Suprapubic skin (tissue), 4 donors: Measurements from ENCODE around the gene APEH. TPM values are rescaled to one million over a fixed set of nuclear protein-coding genes. Genes with fewer than 3 reads are reported as not detected.

Source experiments
- DNase-seq, 2 donors: peaks; one replicate each; pipeline ENCODE4 v3.0.0-alpha.2; 2019; ENCODE audit warnings: low spot score in 2 of 2
- H3K27ac ChIP-seq: fragments of 200-600 bp; sonication (generic); one replicate; pipeline ENCODE4 v1.5.1; 2019
- H3K27me3 ChIP-seq: fragments of 200-600 bp; sonication (generic); one replicate; pipeline ENCODE4 v1.5.1; 2019
- H3K36me3 ChIP-seq: fragments of 200-600 bp; sonication (generic); one replicate; pipeline ENCODE4 v1.5.1; 2019
- H3K4me1 ChIP-seq: fragments of 200-600 bp; sonication (generic); one replicate; pipeline ENCODE4 v1.5.1; 2019
- H3K4me3 ChIP-seq: fragments of 200-600 bp; sonication (generic); one replicate; pipeline ENCODE4 v1.5.1; 2019; ENCODE audit warnings: mild to moderate bottlenecking
- H3K9me3 ChIP-seq: fragments of 200-600 bp; sonication (generic); one replicate; pipeline ENCODE4 v1.5.1; 2019
- EP300 ChIP-seq: sonication (generic); formaldehyde crosslinking; IDR thresholded peaks from one replicate; pipeline ENCODE4 v1.6.1; 2017; ENCODE audit warnings: antibody characterized with exemption
- POLR2A ChIP-seq, 2 donors: fragments of 450-650 bp; IDR thresholded peaks; one replicate each; pipeline ENCODE4 v1.6.1; 2017; ENCODE audit warnings: antibody characterized with exemption in 2 of 2, mild to moderate bottlenecking in 2 of 2, moderate library complexity in 2 of 2
- POLR2AphosphoS5 ChIP-seq, 3 donors: sonication (generic); formaldehyde crosslinking; IDR thresholded peaks; one replicate each; pipeline ENCODE4 v1.6.1; 2017; ENCODE audit warnings: antibody characterized with exemption in 3 of 3
- WGBS: methylation state at CpG from one replicate; pipeline ENCODE4 v1.1.5; 2018; 5-methylcytosine and 5-hydroxymethylcytosine counted together
- total RNA-seq, 4 donors: library from RNA; depleted of rRNA; stranded (reverse); fragments of >200 nt; gene quantifications; one replicate each; pipeline ENCODE4 v1.1.0, GENCODE V29; 2016
- TF ChIP-seq, protein P1 (sequence below), 2 donors: fragments of 200-600 bp in 1 of 2; fragments of 450-650 bp in 1 of 2; sonication (generic) in 1 of 2; IDR thresholded peaks; one replicate each; pipeline ENCODE4 v1.5.1; 2016 to 2019; ENCODE audit warnings: antibody characterized with exemption in 2 of 2, mild to moderate bottlenecking in 1 of 2, moderate library complexity in 1 of 2

APEH gene
- 100 to 1,000 TPM in 1 of 4 donors, 10 to 100 TPM in 3; 81.8 to 103 (median 91.2) TPM for total RNA-seq

DNA sequence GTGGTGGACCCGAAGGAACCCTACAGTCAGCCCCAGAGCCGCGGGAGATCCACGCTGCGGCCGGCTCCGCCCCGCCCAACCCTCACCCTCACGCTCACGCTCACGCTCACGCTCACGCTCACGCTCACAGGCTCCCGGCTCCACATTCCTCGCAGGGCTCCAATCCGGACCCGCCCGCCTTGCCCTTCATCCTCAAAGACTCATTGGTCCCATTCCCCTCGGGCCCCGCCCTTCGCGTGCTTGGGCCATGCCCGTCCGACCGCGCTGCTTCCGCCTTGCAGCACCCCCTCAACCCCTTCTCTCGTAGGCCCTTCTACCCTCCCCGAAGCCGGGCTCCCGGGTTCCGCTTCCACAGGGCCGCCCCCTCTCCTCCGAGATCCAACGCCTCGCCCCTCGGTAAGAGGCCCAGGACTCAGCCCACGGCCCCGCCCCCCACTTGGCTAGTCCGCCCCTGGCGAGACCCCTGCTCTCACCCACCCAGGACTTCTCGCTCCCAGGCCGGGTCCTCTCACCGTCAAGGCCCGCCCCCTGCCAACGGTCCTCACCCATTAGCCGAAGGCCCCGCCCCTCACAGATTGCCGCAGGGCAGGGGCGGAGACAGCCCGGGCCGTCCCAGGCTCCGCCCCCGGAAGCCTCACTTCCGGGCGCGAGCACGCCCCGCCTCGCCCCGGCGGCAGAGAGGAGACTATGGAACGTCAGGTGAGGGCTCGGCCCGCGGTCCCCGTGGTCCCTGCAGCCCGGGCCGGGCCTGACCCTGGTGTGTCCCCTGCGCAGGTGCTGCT, at the start of gene APEH:
APEH (plus strand) TSS at position 637 of the 782 bp plus-strand sequence; CDS start at position 688, 51 bp downstream.
- 1% methylated on average over 28 of the region's 71 CpGs for WGBS

DNA sequence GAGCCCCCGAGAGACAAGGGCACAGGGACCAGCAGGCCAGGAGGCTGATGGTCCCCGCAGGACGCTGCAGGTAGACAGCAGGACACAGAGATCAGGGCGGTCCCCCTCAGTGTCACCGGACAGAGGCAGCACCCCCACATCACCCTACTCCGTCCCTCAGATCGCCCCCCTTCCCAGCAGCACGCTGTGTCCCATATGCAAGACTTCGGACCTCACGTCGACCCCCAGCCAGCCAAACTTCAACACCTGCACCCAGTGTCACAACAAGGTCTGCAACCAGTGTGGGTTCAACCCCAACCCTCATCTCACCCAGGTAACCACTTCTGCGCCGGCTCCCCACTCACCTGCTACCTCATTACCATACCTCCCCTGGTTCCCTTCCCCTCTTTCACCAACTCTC, 49.1 kb upstream of the APEH start:
- peak in 1 of 2 donors; percentile 78 for DNase-seq
- TF ChIP-seq POLR2A (IDR thresholded peaks at IDR 0.05) (no peak), EP300 (no peak), POLR2AphosphoS5 (IDR thresholded peaks at IDR 0.05) (no peak)
- TF ChIP-seq, protein P1, sequence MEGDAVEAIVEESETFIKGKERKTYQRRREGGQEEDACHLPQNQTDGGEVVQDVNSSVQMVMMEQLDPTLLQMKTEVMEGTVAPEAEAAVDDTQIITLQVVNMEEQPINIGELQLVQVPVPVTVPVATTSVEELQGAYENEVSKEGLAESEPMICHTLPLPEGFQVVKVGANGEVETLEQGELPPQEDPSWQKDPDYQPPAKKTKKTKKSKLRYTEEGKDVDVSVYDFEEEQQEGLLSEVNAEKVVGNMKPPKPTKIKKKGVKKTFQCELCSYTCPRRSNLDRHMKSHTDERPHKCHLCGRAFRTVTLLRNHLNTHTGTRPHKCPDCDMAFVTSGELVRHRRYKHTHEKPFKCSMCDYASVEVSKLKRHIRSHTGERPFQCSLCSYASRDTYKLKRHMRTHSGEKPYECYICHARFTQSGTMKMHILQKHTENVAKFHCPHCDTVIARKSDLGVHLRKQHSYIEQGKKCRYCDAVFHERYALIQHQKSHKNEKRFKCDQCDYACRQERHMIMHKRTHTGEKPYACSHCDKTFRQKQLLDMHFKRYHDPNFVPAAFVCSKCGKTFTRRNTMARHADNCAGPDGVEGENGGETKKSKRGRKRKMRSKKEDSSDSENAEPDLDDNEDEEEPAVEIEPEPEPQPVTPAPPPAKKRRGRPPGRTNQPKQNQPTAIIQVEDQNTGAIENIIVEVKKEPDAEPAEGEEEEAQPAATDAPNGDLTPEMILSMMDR (IDR thresholded peaks at IDR 0.05) = no peak
- Histone ChIP-seq H3K4me3 (no peak overlapping the region), H3K36me3 (no peaks in the 10 kb centered on the region), H3K4me1 (no peaks in the 10 kb centered on the region), H3K9me3 (no peaks in the 10 kb centered on the region), H3K27me3 (no peaks in the 10 kb centered on the region), H3K27ac (no peak overlapping the region)
- 87% methylated on average over 8 of the region's 13 CpGs for WGBS

More for the DNA sequence above, at the start of gene APEH:
- TF ChIP-seq, protein P1 (IDR thresholded peaks at IDR 0.05) = no peak
- TF ChIP-seq POLR2A (IDR thresholded peaks at IDR 0.05) (peak in 1 of 2 donors; percentile 52), POLR2AphosphoS5 (IDR thresholded peaks at IDR 0.05) (peak in 1 of 3 donors; percentile 36)
- Histone ChIP-seq H3K27me3 (no peaks in the 10 kb centered on the region), H3K27ac (peak within 1 kb of the TSS; percentile 91), H3K4me1 (peaks cover 21% of the 10 kb centered on the region), H3K4me3 (peak within 1 kb of the TSS; percentile 78), H3K36me3 (peaks cover 34% of the 10 kb centered on the region), H3K9me3 (no peaks in the 10 kb centered on the region)
- DNase-seq = peak; percentile 97

DNA sequence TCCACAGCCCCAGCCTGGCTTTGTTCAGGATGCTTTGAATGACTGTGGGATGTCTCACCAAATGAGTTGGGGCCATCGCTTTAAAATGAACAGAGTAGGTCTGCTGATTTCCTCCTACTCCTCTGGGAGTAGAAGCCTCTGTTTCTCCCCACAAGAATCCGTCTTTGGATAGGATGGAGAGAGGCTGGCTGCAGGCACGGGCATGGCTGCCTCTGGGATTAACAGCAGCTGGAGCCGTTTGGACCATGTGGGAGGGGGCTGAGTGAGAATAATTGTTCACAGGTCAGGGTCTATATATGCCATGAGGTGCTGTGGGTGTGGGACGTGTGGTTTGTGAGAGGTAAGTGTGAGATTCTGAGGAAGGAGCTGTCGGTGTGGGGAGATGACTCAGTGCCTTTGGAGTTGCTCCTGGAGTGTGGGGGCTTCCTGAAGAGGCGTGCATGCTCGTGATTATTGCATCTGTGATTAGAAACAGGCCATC, 48.0 kb upstream of the APEH start:
- 60% methylated on average over 8 of the region's 8 CpGs for WGBS
- H3K4me3 ChIP-seq = no peak overlapping the region
- no peak for DNase-seq
- H3K27me3 ChIP-seq = no peaks in the 10 kb centered on the region
- H3K36me3 ChIP-seq = no peaks in the 10 kb centered on the region
- no peak overlapping the region for H3K27ac ChIP-seq
- H3K9me3 ChIP-seq = no peaks in the 10 kb centered on the region
- no peaks in the 10 kb centered on the region for H3K4me1 ChIP-seq
- no peak for TF ChIP-seq POLR2AphosphoS5 (IDR thresholded peaks at IDR 0.05)
- no peak for TF ChIP-seq POLR2A (IDR thresholded peaks at IDR 0.05)
- TF ChIP-seq, protein P1 (IDR thresholded peaks at IDR 0.05) = no peak
- no peak for TF ChIP-seq EP300

DNA sequence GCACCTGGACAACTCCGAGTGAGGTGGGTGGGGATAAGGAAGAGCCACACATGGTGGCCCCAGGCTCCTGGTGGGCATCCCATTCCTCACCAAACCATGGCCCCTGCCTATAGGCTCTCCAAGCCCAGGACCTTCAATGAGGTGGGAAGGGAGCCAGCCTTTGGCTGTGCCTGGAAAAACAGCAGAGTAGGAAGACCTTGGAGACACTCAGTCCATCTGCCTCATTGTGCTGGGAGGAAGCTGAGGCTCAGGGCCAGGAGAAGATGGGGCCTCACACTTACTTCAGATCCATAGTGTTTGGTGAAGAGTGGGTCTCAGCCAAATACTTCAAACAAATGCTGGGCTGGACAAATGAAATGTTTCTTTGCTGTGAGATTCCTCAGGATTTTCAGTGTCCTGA, 47.4 kb upstream of the APEH start:
- H3K4me3 ChIP-seq = no peak overlapping the region
- no peak for DNase-seq
- WGBS = no CpG with 5 or more reads among the region's 1 CpG
- H3K9me3 ChIP-seq = no peaks in the 10 kb centered on the region
- TF ChIP-seq POLR2A (IDR thresholded peaks at IDR 0.05) (no peak), EP300 (no peak), POLR2AphosphoS5 (IDR thresholded peaks at IDR 0.05) (no peak)
- TF ChIP-seq, protein P1 (IDR thresholded peaks at IDR 0.05) = no peak
- no peaks in the 10 kb centered on the region for H3K27me3 ChIP-seq
- no peak overlapping the region for H3K27ac ChIP-seq
- no peaks in the 10 kb centered on the region for H3K4me1 ChIP-seq
- no peaks in the 10 kb centered on the region for H3K36me3 ChIP-seq

DNA sequence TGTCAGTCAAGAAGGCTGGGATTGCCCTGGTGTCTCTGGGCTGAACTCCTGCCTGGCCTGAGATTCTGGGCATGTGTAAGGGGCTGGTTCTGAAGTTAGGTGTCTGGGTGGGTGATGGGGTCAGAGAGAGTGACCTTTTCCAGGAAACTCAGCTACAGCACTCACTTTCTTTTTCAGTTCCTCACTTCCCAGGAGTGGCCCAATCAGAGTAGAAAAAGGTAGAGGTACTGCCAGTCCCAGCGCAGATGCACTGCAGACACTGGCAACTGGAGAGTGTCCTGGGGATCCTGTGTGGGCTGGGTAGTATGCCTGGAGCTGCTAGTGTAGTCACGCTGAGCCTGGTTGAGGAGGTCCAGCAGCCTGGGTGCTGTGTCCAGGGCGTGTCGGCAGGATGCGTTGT, 46.5 kb upstream of the APEH start:
- H3K9me3 ChIP-seq = no peaks in the 10 kb centered on the region
- no peaks in the 10 kb centered on the region for H3K36me3 ChIP-seq
- no peak overlapping the region for H3K4me3 ChIP-seq
- 87% methylated on average over 5 of the region's 5 CpGs for WGBS
- TF ChIP-seq POLR2AphosphoS5 (IDR thresholded peaks at IDR 0.05) (no peak), POLR2A (IDR thresholded peaks at IDR 0.05) (no peak), EP300 (no peak)
- TF ChIP-seq, protein P1 (IDR thresholded peaks at IDR 0.05) = no peak
- H3K4me1 ChIP-seq = no peaks in the 10 kb centered on the region
- no peak for DNase-seq
- H3K27ac ChIP-seq = no peak overlapping the region
- no peaks in the 10 kb centered on the region for H3K27me3 ChIP-seq
